K562 (cell line): Measurements from ENCODE around the gene MAP3K4. TPM values are rescaled to one million over a fixed set of nuclear protein-coding genes. Genes with fewer than 3 reads are reported as not detected.

Experiments
- FOXJ3 ChIP-seq: sonication (generic); formaldehyde crosslinking; IDR thresholded peaks from 2 replicates; pipeline ENCODE4 v1.4.0; 2020; ENCODE audit warnings: mild to moderate bottlenecking, missing genetic modification reagents
- MED1 ChIP-seq: sonication (generic); formaldehyde crosslinking; IDR thresholded peaks from 2 replicates; pipeline ENCODE4 v1.8.1; 2023; ENCODE audit warnings: missing genetic modification reagents, borderline replicate concordance
- NCOA4 ChIP-seq: fragments of 450-650 bp; IDR thresholded peaks from 2 replicates; pipeline ENCODE4 v1.6.1; 2018; ENCODE audit warnings: mild to moderate bottlenecking; ENCODE audit not compliant: partially characterized antibody
- SRSF7 ChIP-seq: fragments of 200-400 bp; formaldehyde crosslinking; optimal IDR thresholded peaks from 2 replicates; pipeline ENCODE3; 2017; ENCODE audit warnings: mild to moderate bottlenecking, low read depth, low read length
- TBL1XR1 ChIP-seq, 2 experiments: IDR thresholded peaks; 2 replicates each; pipeline ENCODE4 v1.6.1; 2012; ENCODE audit warnings: improper control_type of control experiment in 2 of 2, low read length in 2 of 2, mild to moderate bottlenecking in 1 of 2
- polyA plus RNA-seq, 8 experiments: library from polyadenylated mRNA; depleted of rRNA in 4 of 8; stranded (reverse) in 5 of 8; unstranded in 3 of 8; fragments of >200 nt; fragmentation: Nextera tagmentation in 2 of 8; fragmentation: Illumina TruSeq in 1 of 8; extraction: Ambion mirVana in 2 of 8; extraction: Trizol in 1 of 8; gene quantifications; 2 replicates each; pipeline versions ENCODE4 v1.2.1 to v1.2.3, GENCODE V29; 2011 to 2014; ENCODE audit warnings: inconsistent platforms in 1 of 8, missing spikeins in 1 of 8
- total RNA-seq, 7 experiments: library from RNA; depleted of rRNA in 6 of 7; stranded (reverse); fragments of >200 nt in 6 of 7; fragmentation: Illumina TruSeq in 2 of 7; extraction: Trizol in 2 of 7; gene quantifications; 2 replicates each; pipeline versions ENCODE4 v1.2.1 to v1.2.3, GENCODE V29; 2011 to 2021; ENCODE audit warnings: low replicate concordance in 1 of 7
- TF ChIP-seq, protein P1 (sequence below): fragments of 250-450 bp; sonication (Bioruptor Pico); IDR thresholded peaks from 2 replicates; pipeline ENCODE4 v1.8.0; 2021; ENCODE audit warnings: borderline replicate concordance, mild to moderate bottlenecking, moderate library complexity; ENCODE audit not compliant: poor library complexity, severe bottlenecking
- TF ChIP-seq, protein P2 (sequence below): sonication (generic); formaldehyde crosslinking; IDR thresholded peaks from 2 replicates; pipeline ENCODE4 v1.8.1; 2022; ENCODE audit warnings: missing genetic modification reagents
- TF ChIP-seq, protein P3 (sequence below): sonication (generic); formaldehyde crosslinking; IDR thresholded peaks from 2 replicates; pipeline ENCODE4 v1.8.0; 2022; ENCODE audit warnings: missing genetic modification reagents, mild to moderate bottlenecking, moderate library complexity, borderline replicate concordance
- TF ChIP-seq, protein P4 (sequence below): sonication (generic); formaldehyde crosslinking; IDR thresholded peaks from 2 replicates; pipeline ENCODE4 v1.8.1; 2023; ENCODE audit warnings: mild to moderate bottlenecking, missing genetic modification reagents

MAP3K4 gene
- total and polyA plus RNA-seq, 9 of the 15 experiments (the other 6 are each of a cell fraction or from before 2014, with no cell fraction given): 21.0 to 77.2 (median 48.9) TPM

DNA sequence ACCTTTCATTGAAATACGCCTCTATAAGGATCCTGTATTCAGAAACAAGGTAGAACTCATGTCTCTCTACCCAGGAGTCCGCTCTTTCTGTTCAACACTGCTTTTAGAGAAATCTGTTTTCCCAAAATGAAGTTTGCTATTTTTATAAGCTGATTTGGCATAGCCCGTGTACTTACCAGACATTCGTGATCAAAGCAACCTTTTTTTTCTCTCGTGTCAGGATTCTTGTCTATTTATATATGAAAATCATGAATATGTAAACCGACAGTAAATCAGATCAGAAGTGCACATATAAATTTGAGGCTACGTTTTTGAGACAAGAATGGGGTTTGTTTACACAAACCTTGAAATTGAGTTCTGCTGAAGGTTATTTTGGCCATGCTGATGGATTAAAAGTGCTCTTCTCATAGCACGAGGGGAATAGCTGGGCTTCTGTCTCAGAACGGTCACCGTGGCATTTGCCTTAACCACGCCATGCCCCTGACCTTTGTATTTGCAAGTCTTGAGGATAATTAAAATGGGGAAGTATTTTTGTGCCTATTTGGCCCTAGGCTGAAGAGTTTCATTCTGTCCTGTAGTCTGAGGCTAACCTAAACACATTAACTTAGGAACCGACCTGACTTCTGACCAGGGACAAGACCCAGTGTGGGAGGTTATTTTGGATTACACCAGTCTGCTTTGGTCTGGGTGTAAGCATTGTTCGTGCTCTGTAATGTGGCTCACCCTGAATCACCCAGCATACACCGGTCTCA lies 118.6 kb downstream of the MAP3K4 start (continued):
- TF ChIP-seq, protein P1, sequence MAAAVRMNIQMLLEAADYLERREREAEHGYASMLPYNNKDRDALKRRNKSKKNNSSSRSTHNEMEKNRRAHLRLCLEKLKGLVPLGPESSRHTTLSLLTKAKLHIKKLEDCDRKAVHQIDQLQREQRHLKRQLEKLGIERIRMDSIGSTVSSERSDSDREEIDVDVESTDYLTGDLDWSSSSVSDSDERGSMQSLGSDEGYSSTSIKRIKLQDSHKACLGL (CRISPR knock-in tag): no peak
- TF ChIP-seq, protein P2, sequence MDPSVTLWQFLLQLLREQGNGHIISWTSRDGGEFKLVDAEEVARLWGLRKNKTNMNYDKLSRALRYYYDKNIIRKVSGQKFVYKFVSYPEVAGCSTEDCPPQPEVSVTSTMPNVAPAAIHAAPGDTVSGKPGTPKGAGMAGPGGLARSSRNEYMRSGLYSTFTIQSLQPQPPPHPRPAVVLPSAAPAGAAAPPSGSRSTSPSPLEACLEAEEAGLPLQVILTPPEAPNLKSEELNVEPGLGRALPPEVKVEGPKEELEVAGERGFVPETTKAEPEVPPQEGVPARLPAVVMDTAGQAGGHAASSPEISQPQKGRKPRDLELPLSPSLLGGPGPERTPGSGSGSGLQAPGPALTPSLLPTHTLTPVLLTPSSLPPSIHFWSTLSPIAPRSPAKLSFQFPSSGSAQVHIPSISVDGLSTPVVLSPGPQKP: no peak
- TF ChIP-seq MED1 (CRISPR knock-in tag) (no peak), TBL1XR1 (IDR thresholded peaks at IDR 0.05; ENCODE audit: low read length in 2 of 2) (no peak), FOXJ3 (CRISPR knock-in tag) (no peak), NCOA4 (no peak), SRSF7 (no peak)
- TF ChIP-seq, protein P3, sequence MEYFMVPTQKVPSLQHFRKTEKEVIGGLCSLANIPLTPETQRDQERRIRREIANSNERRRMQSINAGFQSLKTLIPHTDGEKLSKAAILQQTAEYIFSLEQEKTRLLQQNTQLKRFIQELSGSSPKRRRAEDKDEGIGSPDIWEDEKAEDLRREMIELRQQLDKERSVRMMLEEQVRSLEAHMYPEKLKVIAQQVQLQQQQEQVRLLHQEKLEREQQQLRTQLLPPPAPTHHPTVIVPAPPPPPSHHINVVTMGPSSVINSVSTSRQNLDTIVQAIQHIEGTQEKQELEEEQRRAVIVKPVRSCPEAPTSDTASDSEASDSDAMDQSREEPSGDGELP (CRISPR knock-in tag): no peak
- TF ChIP-seq, protein P4, sequence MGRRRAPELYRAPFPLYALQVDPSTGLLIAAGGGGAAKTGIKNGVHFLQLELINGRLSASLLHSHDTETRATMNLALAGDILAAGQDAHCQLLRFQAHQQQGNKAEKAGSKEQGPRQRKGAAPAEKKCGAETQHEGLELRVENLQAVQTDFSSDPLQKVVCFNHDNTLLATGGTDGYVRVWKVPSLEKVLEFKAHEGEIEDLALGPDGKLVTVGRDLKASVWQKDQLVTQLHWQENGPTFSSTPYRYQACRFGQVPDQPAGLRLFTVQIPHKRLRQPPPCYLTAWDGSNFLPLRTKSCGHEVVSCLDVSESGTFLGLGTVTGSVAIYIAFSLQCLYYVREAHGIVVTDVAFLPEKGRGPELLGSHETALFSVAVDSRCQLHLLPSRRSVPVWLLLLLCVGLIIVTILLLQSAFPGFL (CRISPR knock-in tag): no peak
